ENCODE results near the gene KCNQ1OT1.

The KCNQ1OT1 gene

DNA sequence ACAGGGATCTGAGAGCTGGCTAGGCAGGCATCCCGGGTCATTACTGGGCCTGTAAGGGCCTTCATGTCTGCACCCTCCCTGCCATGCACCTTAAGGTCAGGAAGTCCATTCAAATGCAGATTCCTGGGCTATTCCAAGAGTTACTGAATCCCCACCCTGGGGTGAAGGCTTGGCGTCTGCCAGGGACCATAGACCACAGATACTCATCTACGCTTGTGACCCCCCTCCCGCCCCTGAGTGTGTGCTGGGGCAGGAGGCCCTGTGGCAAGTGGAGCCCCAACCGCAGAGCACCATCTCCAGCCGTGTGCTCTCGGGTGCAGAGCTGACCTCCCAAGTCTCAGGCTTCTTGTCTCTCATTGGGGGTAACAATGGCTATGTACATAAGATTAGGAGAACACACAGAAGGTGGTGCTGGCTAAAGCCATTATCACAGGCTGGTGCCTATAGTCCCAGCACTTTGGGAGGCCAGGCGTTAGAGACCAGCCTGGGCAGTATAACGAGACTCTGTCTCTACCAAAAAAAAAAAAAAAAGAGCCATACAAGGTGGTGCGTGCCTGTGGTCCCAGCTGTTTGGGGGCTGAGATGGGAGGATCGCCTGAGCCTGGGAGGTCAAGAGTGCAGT, 19.1 kb upstream of the KCNQ1OT1 start:
- DNase-seq = no peak

DNA sequence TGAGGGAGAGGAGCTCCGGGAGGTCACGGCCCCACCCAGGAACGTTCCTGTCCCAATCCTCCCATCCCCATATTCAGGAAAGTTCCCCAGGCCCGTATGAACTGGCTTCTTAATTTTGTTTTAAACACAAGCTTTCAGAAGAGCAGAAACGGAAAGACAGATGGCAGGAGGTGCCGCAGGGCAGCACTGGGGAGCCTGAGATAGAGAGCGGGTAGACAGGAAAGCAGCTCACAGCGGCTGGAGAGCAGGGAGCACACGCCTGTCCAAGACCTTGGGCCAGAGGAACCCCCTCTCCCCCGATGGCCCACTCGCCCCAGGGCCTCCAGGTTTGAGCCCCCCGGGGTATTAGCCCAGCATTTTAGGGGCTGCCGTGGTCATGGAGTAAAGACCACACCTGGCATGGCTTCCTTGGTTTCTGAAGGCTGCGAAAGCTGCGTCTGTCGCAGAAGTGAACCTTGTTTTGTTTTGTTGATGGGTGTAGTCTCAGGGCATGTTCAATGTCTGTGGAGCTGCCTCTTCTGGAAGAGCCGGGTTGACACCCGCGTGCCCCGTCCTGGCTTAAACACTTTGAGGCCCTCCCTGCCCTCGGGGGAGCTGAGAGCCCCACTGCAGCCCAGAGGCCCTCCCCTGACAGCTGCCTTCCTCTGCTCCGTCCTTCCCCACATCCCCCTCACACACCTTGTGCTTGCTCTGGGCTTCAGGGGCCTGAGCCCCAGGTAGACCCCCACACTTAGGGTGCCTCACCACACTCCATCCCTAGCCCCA, 17.9 kb upstream of the KCNQ1OT1 start:
- DNase-seq = no peak

DNA sequence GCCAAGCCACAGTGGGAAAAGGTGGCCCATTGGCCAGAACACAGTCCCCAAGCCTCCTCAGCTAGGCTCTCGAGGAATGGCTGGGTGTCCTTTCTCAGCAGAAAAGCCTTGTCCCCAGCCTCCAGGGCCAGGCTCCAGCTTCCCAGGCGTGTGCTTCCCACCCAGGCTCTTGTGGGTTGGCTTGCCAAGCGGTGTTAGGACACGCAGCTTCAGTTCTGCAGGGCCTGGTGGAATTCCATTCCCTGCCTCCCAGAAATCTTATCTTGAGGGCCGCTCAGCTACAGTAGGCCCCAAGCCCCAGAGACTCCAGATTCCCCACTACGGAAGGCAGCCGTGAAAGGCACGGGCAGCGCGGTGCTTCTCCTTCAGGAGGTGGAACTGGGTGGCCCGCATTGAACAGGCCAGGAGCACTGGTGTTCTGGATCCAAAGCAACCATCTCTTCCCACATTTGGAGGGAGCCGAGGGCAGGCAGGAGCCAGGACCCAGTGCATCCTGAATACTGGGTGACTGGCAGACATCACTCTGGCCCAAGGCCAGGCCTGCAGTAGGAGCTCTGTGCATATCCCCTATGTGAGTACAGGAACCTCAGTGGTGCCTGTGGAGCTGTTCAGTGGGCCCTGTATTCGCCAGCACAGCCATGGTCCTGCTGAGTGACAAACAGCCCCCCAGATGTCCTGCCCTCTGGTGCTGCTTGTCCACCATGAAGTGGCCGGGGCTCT, 16.7 kb upstream of the KCNQ1OT1 start:
- no peak for DNase-seq

DNA sequence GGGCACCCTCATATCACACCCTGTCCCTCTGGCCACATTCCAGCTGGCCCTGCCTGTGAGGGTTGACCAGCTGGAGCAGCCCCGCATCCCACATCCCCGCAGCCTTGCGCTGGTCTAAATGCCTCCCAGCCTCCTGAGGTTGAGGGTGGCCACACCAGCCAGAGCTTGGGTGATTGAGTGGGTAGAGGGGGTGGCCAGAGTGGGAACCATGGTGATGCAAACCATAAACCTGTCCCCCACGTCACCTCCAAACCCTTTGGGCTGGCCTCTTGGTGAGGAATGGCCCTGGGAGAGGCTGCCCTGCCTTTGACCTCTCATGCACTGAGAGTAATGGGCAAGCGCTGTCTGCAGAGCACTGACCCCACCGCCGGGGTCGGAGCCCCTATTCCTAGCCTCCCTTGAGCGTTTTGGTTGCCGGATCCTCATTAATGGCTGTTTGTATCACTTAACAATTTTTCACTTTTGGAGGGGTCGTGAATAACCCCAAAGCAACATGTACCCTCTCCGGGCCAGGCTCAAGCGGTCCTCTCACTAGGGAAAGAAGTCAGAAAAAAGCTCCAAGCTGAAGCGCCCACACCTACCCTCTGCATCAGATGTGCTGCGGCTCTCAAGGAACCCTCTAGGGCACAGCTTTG, 16.0 kb upstream of the KCNQ1OT1 start:
- DNase-seq = no peak

DNA sequence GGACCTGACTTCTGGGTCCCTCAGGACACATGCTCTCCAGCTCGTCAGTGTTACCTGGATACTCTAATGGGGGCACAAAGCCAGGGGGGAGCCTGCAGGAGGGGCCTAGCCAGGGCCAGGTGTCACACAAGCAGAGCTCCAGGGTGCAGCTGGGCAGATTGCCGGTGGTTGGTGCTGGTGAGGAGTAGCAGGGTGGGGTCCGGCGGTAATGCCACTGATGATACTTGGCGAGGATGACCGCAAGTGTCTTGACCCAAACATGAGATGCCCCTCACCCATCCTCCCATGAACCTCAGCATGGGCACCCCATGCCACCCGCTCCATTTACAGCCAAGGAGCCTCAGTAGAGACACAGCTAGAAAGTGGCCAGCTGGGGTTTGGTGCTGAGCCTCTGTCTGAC, 15.1 kb upstream of the KCNQ1OT1 start:
- DNase-seq = no peak

DNA sequence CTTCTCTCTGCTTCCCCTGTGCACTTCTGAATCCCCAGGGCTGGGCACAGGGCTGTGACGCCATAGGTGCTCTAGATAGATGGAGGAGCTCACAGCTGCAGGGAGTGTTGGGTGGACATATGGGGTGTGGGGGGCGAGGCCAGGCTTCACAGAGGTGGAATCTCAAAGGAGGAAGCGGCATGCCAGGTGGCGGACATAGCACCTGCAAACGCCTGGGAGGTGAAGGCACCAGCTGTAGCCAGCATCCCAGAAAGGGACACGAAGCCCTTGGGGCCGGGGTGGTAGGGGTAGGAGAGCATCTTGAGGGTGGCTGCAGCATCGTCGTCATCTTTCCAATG, 14.6 kb upstream of the KCNQ1OT1 start:
- no peak for DNase-seq

DNA sequence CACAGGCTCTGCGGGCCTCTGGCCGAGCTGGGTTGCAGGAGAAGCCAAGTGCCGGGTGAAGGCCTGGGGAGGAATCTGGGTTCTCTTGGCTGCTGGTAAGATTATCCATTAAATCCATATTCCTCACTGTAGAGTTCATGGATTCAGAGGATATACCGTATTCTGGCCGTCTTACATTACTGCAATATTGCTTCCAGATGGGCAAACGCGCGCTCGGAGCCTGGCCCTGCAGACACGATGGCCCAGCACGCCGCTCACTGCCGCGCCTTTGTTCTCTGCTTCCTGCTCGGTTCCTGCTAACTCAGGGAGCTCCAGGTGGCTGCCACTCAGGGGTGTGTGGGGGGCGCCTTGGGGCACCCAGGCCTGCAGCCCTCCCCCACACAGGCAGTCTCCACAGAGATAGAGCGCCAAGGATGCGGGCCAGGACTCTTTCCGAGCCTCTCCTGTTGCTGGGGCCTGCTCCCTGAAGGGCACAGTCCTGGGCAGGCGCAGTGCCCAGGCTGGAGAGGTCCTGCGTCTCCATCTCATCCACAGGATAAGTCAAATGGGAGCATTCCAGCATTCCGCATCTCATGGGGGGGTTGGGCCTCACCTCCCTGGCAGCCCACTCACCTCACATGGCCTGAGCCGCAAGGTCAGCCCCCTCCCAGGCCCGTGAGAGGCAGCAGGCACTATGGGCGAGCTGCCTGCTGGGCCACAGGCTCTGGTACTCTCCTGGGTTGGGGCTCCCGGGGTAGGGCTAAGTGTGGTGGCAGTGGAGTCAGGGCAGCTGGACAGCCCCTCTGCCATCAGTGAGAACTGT, 14.1 kb upstream of the KCNQ1OT1 start:
- no peak for DNase-seq

DNA sequence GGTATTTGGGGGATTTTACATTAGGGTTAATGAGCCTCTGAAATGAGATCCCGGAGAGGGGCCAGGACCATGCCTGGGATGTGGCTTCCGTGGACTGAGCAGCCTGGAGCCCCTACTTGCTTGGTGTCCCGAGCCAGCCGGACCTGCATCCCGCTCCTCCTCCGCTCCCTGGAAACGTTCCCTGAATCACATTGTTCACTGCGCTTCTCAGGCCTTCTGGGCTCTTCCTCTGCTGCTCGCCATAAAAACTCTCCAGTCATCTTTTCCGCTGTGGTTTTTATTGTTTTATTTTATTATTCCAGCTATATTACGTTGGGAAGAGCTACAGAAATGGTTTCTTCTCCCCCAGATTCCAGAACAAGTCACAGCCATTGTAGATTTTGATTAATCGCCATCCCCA, 13.3 kb upstream of the KCNQ1OT1 start:
- DNase-seq = no peak

DNA sequence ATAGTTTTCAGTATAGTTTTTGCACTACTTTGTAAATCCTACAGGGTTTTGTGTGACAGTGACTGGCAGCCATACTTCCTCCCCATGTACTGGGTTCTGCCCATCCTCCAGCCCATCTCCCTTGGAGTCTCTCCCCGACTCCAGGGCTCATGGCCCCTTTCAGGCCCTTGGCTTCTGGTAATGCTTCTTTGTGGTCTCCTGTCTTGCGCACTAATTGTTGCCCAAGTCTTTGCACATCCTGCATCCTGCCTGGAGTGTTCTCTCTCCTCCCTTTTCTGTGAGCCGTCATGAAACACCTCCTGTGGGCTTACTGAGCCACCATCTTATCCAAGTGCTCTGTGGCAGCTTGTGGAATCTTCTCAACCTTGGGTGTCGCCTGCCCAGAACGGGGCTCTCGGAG, 11.4 kb upstream of the KCNQ1OT1 start:
- no peak for DNase-seq

DNA sequence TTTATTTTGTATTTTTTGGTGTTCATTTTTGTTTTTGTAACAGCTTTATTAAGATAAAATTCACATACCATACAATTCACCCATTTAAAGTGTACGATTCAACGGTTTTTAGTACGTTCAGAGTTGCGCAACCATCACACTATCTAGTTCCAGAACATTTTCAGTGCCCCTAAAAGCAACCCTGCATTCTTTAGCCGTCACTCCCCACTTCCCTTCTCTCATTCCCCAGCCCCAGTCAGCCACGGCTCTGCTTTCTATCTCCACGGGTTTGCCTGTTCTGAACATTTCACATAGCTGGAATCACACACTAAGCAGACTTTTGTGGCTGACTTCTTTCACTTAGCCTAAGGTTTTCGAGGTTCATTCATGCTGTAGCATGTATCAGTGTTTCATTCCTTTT, 9.6 kb upstream of the KCNQ1OT1 start:
- DNase-seq = no peak

DNA sequence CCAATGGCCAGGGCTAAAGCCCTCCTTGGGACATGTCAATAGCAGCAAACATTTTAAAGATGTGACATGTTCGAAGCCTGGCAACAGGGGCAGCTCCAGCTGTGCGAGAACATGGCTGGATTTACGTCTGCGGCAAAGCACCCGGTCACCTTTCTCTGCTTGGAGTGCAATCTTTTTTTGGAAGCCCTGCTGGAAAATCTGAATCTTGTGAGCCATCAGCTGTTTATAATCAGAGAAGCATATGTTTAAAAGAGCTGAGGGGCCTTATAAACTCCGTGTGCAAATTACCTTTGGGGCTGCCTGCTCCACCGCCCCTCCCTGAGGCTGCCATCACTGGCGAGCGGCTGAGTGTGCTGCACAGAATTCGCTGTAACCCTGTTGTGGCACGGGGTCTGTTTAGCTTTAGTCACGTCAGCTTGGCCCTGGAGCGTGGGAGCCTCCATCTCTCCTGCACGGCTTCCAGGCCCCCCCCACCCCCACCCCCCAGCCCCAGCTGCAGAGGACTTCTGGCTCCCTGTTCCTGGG, 9.0 kb upstream of the KCNQ1OT1 start:
- DNase-seq = no peak

DNA sequence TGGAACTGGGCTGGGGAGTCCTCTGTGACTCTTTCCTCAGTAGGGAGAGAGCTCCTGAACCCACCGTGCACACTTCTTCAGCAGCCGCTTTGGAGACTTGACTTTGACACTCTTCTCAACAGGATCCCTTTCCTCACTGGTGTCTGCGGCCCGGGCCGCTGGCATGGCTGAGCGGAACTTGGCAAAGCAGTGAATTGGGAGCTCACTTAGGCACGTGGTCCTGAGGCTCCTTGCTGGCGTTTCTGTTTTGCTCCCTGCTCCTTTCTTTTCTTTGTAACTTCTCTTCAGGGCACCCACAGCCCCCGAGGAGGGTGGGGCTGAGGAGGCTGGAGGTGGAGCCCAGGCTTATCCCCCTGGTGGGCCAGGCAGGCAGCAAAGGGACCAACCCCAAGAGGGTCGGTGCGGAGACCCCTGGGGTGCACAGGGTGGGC, 8.4 kb upstream of the KCNQ1OT1 start:
- DNase-seq = no peak

DNA sequence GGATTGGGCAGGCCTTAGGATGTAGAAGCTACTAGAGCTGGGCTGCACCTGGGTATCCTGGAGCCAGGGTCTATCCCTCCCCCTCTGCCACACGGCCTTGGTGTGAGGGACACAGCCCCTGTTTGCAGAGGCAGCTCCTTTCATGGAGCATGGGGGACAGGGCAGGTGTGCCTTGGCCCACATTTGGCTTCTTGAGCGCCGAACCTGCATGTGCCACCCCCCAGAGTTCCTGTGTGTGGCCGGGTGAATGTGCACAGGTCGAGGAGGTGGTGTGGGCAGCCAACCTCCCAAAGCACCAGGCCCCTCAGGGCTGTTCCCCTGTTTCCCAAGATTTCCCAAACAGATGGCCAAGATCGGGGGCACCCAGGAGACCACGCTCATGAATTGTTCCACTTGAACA, 7.9 kb upstream of the KCNQ1OT1 start:
- DNase-seq = no peak

DNA sequence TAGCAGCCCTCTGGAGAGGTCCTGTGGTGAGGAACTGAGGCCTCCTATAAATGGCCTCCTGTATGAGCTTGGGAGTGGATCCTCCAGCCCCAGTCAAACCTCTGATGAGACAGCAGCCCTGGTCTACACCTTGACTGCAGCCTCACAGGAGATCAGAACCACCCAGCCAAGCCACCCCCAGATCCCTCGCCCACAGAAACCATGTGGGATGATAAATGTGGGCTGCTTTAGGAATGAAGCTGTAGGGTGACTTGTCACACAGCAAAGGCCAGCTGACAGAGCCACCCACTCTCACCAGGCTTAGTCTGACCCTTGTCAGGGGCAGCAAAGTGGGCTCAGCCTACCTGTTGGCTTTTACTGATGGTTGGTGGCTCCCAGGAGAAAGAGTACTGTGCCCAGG, 6.5 kb upstream of the KCNQ1OT1 start:
- no peak for DNase-seq

DNA sequence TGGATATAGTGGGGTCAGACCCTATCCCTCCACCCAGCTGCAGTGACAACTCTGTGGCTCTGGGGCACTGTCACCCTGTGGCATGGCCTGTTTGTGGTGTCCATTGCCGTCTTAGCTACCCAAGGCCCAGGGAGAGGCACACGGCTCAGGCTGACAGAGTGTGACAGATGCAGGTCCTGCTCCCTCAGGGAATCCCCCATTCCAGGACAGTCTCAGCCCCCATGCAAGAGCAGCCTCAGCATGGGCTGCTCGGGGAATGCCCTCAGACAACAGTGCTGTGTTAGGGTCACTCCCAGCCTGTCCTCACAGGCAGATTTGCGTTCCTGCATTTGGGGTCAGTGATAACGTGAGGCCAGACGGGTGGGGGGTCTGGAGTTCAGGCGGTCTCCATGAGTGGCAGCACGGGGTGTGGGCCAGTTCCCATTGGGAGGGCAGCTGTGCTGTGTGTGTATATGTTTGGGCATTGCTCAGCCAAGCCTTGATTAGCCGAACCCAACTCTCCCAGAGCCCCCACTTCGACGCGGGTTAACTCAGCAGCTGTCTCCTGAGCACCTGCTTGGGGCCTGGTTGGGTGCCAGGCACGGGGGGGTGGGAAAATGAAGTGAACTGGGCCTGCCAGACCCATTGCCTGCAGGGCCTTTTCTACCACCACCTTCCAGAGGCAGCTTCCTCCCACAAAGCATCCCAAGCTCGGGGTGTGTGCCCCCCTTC, 5.3 kb upstream of the KCNQ1OT1 start:
- DNase-seq = no peak

DNA sequence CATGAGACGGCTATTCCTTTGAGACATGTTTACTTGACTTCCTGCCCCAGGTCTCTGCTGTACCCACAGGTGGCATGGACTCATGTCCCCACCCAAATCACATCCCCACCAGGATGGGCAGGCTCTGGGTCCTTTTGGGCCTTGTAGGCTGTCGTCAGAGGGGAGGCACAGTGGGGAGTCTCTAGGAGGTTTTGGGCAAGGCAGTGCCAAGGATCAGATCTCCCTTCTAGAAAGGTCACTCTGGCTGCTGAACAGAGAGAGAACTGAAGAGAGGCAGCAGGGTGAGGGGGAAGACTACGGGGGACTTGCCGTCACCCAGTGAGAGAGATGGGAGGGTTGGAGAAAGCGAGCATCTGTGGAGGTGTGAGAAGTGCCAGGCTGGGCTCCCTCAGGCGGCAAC, 4.6 kb upstream of the KCNQ1OT1 start:
- no peak for DNase-seq

DNA sequence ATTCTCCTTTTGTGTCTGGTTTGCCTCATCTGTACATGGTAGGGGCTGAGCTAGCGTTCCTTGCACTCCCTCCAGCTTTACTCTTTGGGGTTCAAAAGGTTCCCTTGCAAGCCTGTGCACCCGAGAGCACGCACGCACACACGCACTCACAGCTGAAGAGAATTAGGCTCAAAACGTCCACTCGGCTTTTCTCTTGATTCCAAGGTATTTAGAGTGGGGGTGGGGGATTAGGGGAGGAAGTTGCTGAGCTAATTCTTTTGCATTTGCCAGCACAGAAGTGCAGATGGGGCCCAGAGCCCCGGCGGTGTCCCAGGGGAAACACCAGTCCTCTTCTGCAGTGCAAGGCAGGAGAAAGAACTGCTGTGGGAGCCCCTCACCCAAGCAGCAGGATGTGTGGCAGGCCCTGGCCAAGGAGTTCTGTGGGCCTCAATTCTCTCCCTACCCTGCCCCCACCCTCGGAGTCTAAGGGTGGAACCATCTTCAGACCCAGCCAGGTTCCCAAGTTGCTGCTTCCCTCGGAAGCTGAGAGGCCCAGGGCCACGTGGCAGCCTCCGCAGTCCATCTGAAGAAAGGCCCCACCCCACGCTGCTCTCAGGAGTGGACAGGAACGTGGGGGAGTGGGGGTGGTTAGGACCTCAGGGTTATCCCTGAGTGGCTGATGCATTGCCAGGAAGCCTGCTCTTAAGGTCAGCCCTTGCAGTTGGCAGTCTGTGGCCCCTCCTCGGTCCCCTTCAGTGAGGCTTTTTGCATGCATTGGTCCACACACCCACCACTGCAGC, 3.8 kb upstream of the KCNQ1OT1 start:
- no peak for DNase-seq

DNA sequence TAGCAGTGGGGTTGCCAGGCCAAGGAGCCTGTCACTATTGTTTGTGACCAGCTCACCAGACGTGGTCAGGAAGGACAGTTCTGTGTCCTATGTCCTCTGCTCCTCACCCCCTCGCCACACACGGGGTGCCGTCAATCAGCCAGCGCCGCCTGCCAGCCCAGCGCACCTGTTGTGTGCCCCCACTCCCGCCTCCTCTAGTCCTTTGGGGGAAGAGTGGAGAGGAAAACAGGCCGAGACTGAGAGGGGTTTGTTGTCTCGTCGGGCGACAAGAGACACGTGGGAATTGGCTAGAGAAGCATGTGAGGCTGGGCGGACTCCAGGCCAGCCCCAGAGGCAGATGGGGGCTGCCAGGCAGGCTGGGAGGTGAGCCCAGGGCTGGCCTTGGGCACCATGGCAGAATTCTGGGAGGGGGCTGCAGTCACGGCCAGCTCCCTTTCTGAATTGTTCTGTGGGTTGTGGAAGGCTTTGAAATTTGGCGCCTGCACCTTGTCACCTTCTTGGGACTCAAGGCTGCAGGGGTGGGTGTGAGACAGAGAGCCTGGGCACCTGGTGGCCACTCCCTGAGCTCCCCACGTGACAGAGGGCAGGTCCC, 3.1 kb upstream of the KCNQ1OT1 start:
- no peak for DNase-seq

DNA sequence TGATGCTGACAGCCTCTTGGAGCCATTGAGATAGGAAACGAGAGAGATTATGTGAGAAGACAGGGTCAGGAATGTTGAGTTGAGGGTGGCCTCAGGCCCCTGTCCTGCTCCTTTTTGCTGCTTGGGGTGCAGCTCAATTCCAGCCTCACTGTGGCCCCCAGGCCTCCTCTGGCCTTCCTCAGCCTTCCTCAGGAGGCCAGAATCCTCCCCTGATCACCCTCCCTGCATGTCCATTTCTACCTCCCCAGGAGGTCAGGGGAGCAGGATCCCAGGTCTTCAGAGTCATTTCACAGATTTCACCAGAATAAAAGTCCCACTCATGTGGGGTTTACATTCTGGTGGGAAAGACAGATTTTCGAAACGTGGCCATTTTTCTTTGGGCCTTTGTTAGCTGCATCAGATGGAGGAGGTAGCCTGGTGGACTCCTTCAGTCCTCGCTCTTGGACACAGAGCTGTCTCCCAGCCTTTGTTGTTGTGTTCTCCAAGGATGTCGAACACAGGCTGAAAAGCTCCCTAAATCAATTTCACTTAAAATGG, 2.2 kb upstream of the KCNQ1OT1 start:
- no peak for DNase-seq

DNA sequence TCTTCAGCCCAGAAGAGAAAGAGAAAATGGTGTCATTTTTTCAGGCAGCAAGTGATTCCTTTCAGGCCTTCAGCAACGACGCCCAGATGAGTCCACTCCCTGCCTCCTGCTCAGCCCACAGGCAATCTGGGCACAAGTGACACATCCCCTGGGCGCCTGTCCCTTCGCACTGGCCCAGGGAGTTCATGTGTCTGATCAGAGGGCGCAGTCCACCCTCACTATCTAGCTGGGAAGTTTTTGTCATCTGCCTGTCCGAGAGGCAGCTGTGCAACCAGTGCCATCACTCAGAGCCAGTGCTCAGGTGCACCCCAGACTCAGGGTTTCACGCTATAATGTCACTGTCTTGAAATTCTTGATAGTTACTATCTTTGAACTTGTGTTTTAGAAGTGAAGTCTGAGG, 1.4 kb upstream of the KCNQ1OT1 start:
- DNase-seq = no peak

All from CD4-positive, alpha-beta T cell treated with Interferon alpha-2 for 1 hour (primary cell).